Motor neuron (in vitro differentiated cells): ENCODE results near the gene RHOB. TPM values are rescaled to one million over a fixed set of nuclear protein-coding genes. Genes with fewer than 3 reads are reported as not detected.
A peak's percentile ranks its signal among the peaks of the same experiment; 100 is the strongest.
"Not testable (repeated sequence)": the region's sequence is repeated elsewhere in the genome, so short reads cannot be mapped to it uniquely, and the experiment has no call there.

ENCODE experiments used
- ATAC-seq, 8 experiments: fragments of 200-7000 bp; cut with Tn5 transposase; replicated peaks in 6 of 8; 2 replicates each; pipeline ENCODE4 v1.8.0; 2021; ENCODE audit warnings: mild to moderate bottlenecking in 8 of 8, moderate library complexity in 8 of 8
- H3K27ac ChIP-seq, 2 donors: fragments of 250-450 bp; sonication (Bioruptor Pico); 2 replicates each; pipeline ENCODE4 v1.9.0; 2021; ENCODE audit warnings: antibody characterized with exemption in 2 of 2, mild to moderate bottlenecking in 2 of 2, moderate library complexity in 1 of 2
- H3K4me1 ChIP-seq, 2 donors: fragments of 250-450 bp; sonication (Bioruptor Pico); replicated peaks in 1 of 2; 2 replicates each; pipeline ENCODE4 v1.6.1; 2021; ENCODE audit warnings: antibody characterized with exemption in 2 of 2, mild to moderate bottlenecking in 2 of 2, moderate library complexity in 1 of 2
- H3K4me3 ChIP-seq, 5 donors: fragments of 250-450 bp; sonication (Bioruptor Pico); 2 replicates each; pipeline ENCODE4 v1.9.0; 2021; ENCODE audit warnings: antibody characterized with exemption in 5 of 5, mild to moderate bottlenecking in 5 of 5, moderate library complexity in 4 of 5
- WGBS, 10 experiments: fragments of 450-650 bp; shearing (Covaris generic); methylation state at CpG; one replicate each; pipeline ENCODE4 v1.0.0; 2022; 5-methylcytosine and 5-hydroxymethylcytosine counted together
- in situ Hi-C, 9 experiments: fragments of 400-800 bp; cut with MboI; loops; one replicate each; pipeline ENCODE4 v1.15.0; 2021; ENCODE audit warnings: low sequenced_read_pairs in 9 of 9, low pct_unique_long_range_greater_than_20kb in 2 of 9; ENCODE audit not compliant: unreplicated experiment in 9 of 9
- total RNA-seq, 8 experiments: library from RNA; unstranded; fragments of 300-600 nt; gene quantifications; 2 replicates each; pipeline versions ENCODE4 v1.2.3 to v1.2.4, GENCODE V29; 2022

RHOB gene
- total RNA-seq, 8 experiments from 2014 or later, result 12.1 to 280 (median 56.3) TPM

- ATAC-seq, result peak in 5 of 8 experiments; percentile 22 to 85 (median 43)
Measured at GRCh38 chr2:20487392-20488174, 40.7 kb downstream of the RHOB start.

GRCh38 chr2:20488201-20488641 is 41.3 kb downstream of the RHOB start:
- no peak for ATAC-seq
- no peak overlapping the region for H3K4me3 ChIP-seq
- H3K4me1 ChIP-seq, result peaks cover 24 to 31% of the 10 kb centered on the region in 2 donors
- no peak overlapping the region for H3K27ac ChIP-seq
- in situ Hi-C loops, result no loop called here
- 50 to 93% (median 69%) methylated on average over 2 to 8 of the region's 9 CpGs; no CpG with 5 or more reads in 6 of the 10 experiments for WGBS, 10 experiments

More at GRCh38 chr2:20487392-20488174, 40.7 kb downstream of the RHOB start:
- WGBS, 10 experiments, result 0 to 89% (median 40%) methylated on average over 1 to 4 of the region's 9 CpGs; no CpG with 5 or more reads in 1 of the 10 experiments
- H3K4me3 ChIP-seq, result no peak overlapping the region
- no peak overlapping the region for H3K27ac ChIP-seq
- peaks cover 24 to 31% of the 10 kb centered on the region in 2 donors for H3K4me1 ChIP-seq
- in situ Hi-C loops, result no loop called here

- ATAC-seq, result no peak
- peaks cover 24 to 31% of the 10 kb centered on the region in 2 donors for H3K4me1 ChIP-seq
- no peak overlapping the region for H3K4me3 ChIP-seq
- 60 to 100% (median 86%) methylated on average over 1 to 3 of the region's 5 CpGs; no CpG with 5 or more reads in 3 of the 10 experiments for WGBS, 10 experiments
- in situ Hi-C loops, result no loop called here
- no peak overlapping the region for H3K27ac ChIP-seq
Measured at GRCh38 chr2:20488782-20489181, 41.9 kb downstream of the RHOB start.

GRCh38 chr2:20490300-20491181 is 43.7 kb downstream of the RHOB start:
- H3K4me3 ChIP-seq, result no peak overlapping the region
- peak in 5 of 8 experiments; percentile 7 to 61 (median 43) for ATAC-seq
- no peak overlapping the region for H3K27ac ChIP-seq
- WGBS, 10 experiments, result 58 to 88% (median 82%) methylated on average over 1 to 10 of the region's 14 CpGs; no CpG with 5 or more reads in 5 of the 10 experiments
- peaks cover 24 to 31% of the 10 kb centered on the region in 2 donors for H3K4me1 ChIP-seq
- in situ Hi-C loops, result no loop called here

GRCh38 chr2:20491739-20492531 is 45.1 kb downstream of the RHOB start:
- no peak overlapping the region for H3K27ac ChIP-seq
- in situ Hi-C loops, result no loop called here

GRCh38 chr2:20493095-20493494 is 46.2 kb downstream of the RHOB start:
- WGBS, 10 experiments, result 60 to 100% (median 97%) methylated on average over 1 to 3 of the region's 3 CpGs; no CpG with 5 or more reads in 2 of the 10 experiments
- in situ Hi-C loops, H3K4me3 ChIP-seq, H3K27ac ChIP-seq, ATAC-seq: not testable (repeated sequence)
- H3K4me1 ChIP-seq, result peaks cover 12 to 15% of the 10 kb centered on the region in 2 donors

More at GRCh38 chr2:20491739-20492531, 45.1 kb downstream of the RHOB start:
- 58 to 83% (median 79%) methylated on average over 1 to 8 of the region's 15 CpGs; no CpG with 5 or more reads in 3 of the 10 experiments for WGBS, 10 experiments
- Histone ChIP-seq H3K4me1 (peaks cover 24 to 26% of the 10 kb centered on the region in 2 donors), H3K4me3 (no peak overlapping the region)
- ATAC-seq, result peak in 5 of 8 experiments; percentile 39 to 90 (median 84)

GRCh38 chr2:20494241-20494640 is 47.4 kb downstream of the RHOB start:
- in situ Hi-C loops, result no loop called here
- Histone ChIP-seq H3K27ac (no peak overlapping the region), H3K4me1 (peaks cover 7 to 9% of the 10 kb centered on the region in 2 donors), H3K4me3 (no peak overlapping the region)
- WGBS, 10 experiments, result 0 to 38% (median 0%) methylated on average over 1 of the region's 1 CpG; no CpG with 5 or more reads in 4 of the 10 experiments
- ATAC-seq, result no peak

- in situ Hi-C loops, result no loop called here
- 52 to 80% (median 75%) methylated on average over 1 to 7 of the region's 10 CpGs; no CpG with 5 or more reads in 5 of the 10 experiments for WGBS, 10 experiments
- no peak overlapping the region for H3K4me3 ChIP-seq
- peaks cover 7 to 9% of the 10 kb centered on the region in 2 donors for H3K4me1 ChIP-seq
- H3K27ac ChIP-seq, result no peak overlapping the region
- peak; percentile 28 to 96 (median 62) for ATAC-seq
Measured at GRCh38 chr2:20496076-20496872, 49.4 kb downstream of the RHOB start.

GRCh38 chr2:20496942-20497341 is 50.1 kb downstream of the RHOB start:
- in situ Hi-C loops, result no loop called here
- Histone ChIP-seq H3K4me3 (no peak overlapping the region), H3K27ac (no peak overlapping the region), H3K4me1 (peaks cover 5 to 6% of the 10 kb centered on the region in 2 donors)
- ATAC-seq, result no peak
- 50 to 100% (median 80%) methylated on average over 2 to 6 of the region's 11 CpGs; no CpG with 5 or more reads in 7 of the 10 experiments for WGBS, 10 experiments
